H1 (cell line): ENCODE data around the gene MBD1. TPM values are rescaled to one million over a fixed set of nuclear protein-coding genes. Genes with fewer than 3 reads are reported as not detected.

Experiments used
- CTCF ChIA-PET: fragments of 300-600 bp; sonication (Branson Sonifier 250); formaldehyde crosslinking; loops from one replicate; lab custom pipeline; 2021; ENCODE audit not compliant: partially characterized antibody; lab: Charles Lee
- POLR2A ChIA-PET: fragments of 300-600 bp; sonication (Branson Sonifier 250); formaldehyde crosslinking; loops from one replicate; lab custom pipeline; 2021; ENCODE audit warnings: inconsistent platforms; ENCODE audit not compliant: partially characterized antibody; lab: Charles Lee
- DNase-seq, 2 experiments: peaks; one replicate each; pipeline versions ENCODE4 v3.0.0 to v3.0.0-alpha.2; 2010 to 2022; ENCODE audit warnings: low spot score in 2 of 2, low read depth in 1 of 2, mixed read lengths in 1 of 2
- FAIRE-seq: peaks from 2 replicates; lab custom pipeline; 2011; peaks lifted over from hg19 to GRCh38; lab: Jason Lieb, UNC
- H2AFZ ChIP-seq: 2 replicates; pipeline ENCODE4 v1.8.1; 2012; ENCODE audit warnings: low read length, inconsistent platforms
- H2AK5ac ChIP-seq: 2 replicates; pipeline ENCODE4 v1.6.1; 2013; ENCODE audit warnings: low read depth, low read length
- H2BK120ac ChIP-seq: replicated peaks from 2 replicates; pipeline ENCODE3; 2013; ENCODE audit warnings: low read depth, low read length, inconsistent platforms
- H2BK12ac ChIP-seq: 2 replicates; pipeline ENCODE4 v1.6.1; 2013; ENCODE audit warnings: low read depth, low read length
- H2BK15ac ChIP-seq: 2 replicates; pipeline ENCODE4 v1.6.1; 2013; ENCODE audit warnings: low read length
- H2BK20ac ChIP-seq: 2 replicates; pipeline ENCODE4 v1.6.1; 2013; ENCODE audit warnings: low read length
- H2BK5ac ChIP-seq: 2 replicates; pipeline ENCODE4 v1.6.1; 2013; ENCODE audit warnings: low read depth, low read length
- H3K14ac ChIP-seq: 2 replicates; pipeline ENCODE4 v1.6.1; 2013; ENCODE audit warnings: inconsistent platforms; ENCODE audit not compliant: insufficient read length
- H3K18ac ChIP-seq: 2 replicates; pipeline ENCODE4 v1.6.1; 2013; ENCODE audit warnings: low read length; ENCODE audit errors: extremely low read depth
- H3K23ac ChIP-seq: 2 replicates; pipeline ENCODE4 v1.6.1; 2013; ENCODE audit warnings: inconsistent platforms; ENCODE audit not compliant: insufficient read length
- H3K23me2 ChIP-seq: 2 replicates; pipeline ENCODE4 v1.6.1; 2013; ENCODE audit warnings: low read depth, low read length
- H3K27ac ChIP-seq: 2 replicates; pipeline ENCODE4 v1.6.1; 2011; ENCODE audit warnings: low read depth, low read length, inconsistent platforms
- H3K27me3 ChIP-seq, 4 experiments: replicated peaks in 1 of 4; 1 replicate in 1 of 4; 2 replicates in 3 of 4; pipeline versions ENCODE4 v1.6.1 to v1.8.1; 2011 to 2013; ENCODE audit warnings: low read length in 3 of 4, mild to moderate bottlenecking in 3 of 4, inconsistent platforms in 2 of 4, mixed read lengths in 2 of 4, moderate library complexity in 1 of 4; ENCODE audit not compliant: control insufficient read depth in 3 of 4, insufficient read depth in 3 of 4; ENCODE audit errors: extremely low read depth in 1 of 4
- H3K36me3 ChIP-seq, 4 experiments: 2 replicates each; pipeline versions ENCODE4 v1.6.1 to v1.8.1; 2011 to 2013; ENCODE audit warnings: mild to moderate bottlenecking in 4 of 4, low read length in 3 of 4, moderate library complexity in 2 of 4, control low read depth in 1 of 4, inconsistent platforms in 1 of 4; ENCODE audit not compliant: insufficient read depth in 4 of 4, control insufficient read depth in 2 of 4
- H3K4ac ChIP-seq: replicated peaks from 2 replicates; pipeline ENCODE3; 2013; ENCODE audit warnings: low read length, low read depth, mixed read lengths, inconsistent platforms; ENCODE audit not compliant: insufficient read length
- H3K4me1 ChIP-seq, 4 experiments: replicated peaks in 1 of 4; 1 replicate in 1 of 4; 2 replicates in 3 of 4; pipeline versions ENCODE4 v1.6.1 to v1.8.1; 2011 to 2013; ENCODE audit warnings: low read length in 3 of 4, inconsistent platforms in 2 of 4, mixed read lengths in 1 of 4; ENCODE audit not compliant: insufficient read depth in 4 of 4, control insufficient read depth in 3 of 4
- H3K4me2 ChIP-seq, 2 experiments: 2 replicates each; pipeline versions ENCODE4 v1.6.1 to v1.8.1; 2011 to 2013; ENCODE audit warnings: low read depth in 2 of 2, low read length in 2 of 2, control low read depth in 1 of 2, inconsistent platforms in 1 of 2, mild to moderate bottlenecking in 1 of 2; ENCODE audit not compliant: insufficient read depth in 1 of 2
- H3K4me3 ChIP-seq, 4 experiments: fragments of 200-600, 300-600 bp in 1 of 4; sonication (generic), shearing (Covaris generic), sonication (Bioruptor Twin) in 1 of 4; 2 replicates each; pipeline versions ENCODE4 v1.5.1 to v1.8.1; 2011 to 2016; ENCODE audit warnings: low read length in 4 of 4, low read depth in 3 of 4, control low read depth in 2 of 4, inconsistent platforms in 2 of 4, mild to moderate bottlenecking in 2 of 4, mixed read lengths in 1 of 4, moderate library complexity in 1 of 4; ENCODE audit not compliant: insufficient read depth in 2 of 4; ENCODE audit errors: extremely low read depth in 1 of 4
- H3K56ac ChIP-seq: replicated peaks from 2 replicates; pipeline ENCODE3; 2013; ENCODE audit warnings: low read depth, mild to moderate bottlenecking, mixed read lengths, low read length, inconsistent platforms; ENCODE audit not compliant: insufficient read length
- H3K79me1 ChIP-seq: 2 replicates; pipeline ENCODE4 v1.6.1; 2013; ENCODE audit warnings: low read depth, low read length, control low read depth
- H3K79me2 ChIP-seq, 2 experiments: 2 replicates each; pipeline versions ENCODE4 v1.6.1 to v1.8.1; 2012 to 2013; ENCODE audit warnings: low read length in 2 of 2, mild to moderate bottlenecking in 2 of 2, inconsistent platforms in 1 of 2; ENCODE audit not compliant: insufficient read depth in 2 of 2, control insufficient read depth in 1 of 2
- H3K9ac ChIP-seq, 4 experiments: replicated peaks in 1 of 4; 1 replicate in 1 of 4; 2 replicates in 3 of 4; pipeline versions ENCODE4 v1.6.1 to v1.8.1; 2011 to 2013; ENCODE audit warnings: low read depth in 3 of 4, low read length in 3 of 4, control low read depth in 2 of 4, mild to moderate bottlenecking in 2 of 4, moderate library complexity in 2 of 4, inconsistent platforms in 1 of 4; ENCODE audit errors: extremely low read depth in 1 of 4
- H3K9me3 ChIP-seq, 2 experiments: 2 replicates each; pipeline versions ENCODE4 v1.6.1 to v1.8.1; 2012 to 2013; ENCODE audit warnings: mild to moderate bottlenecking in 2 of 2, moderate library complexity in 2 of 2, control low read depth in 1 of 2, inconsistent platforms in 1 of 2, low read depth in 1 of 2, low read length in 1 of 2, mixed read lengths in 1 of 2; ENCODE audit not compliant: insufficient read depth in 2 of 2
- H4K20me1 ChIP-seq, 2 experiments: replicated peaks in 1 of 2; 2 replicates each; pipeline versions ENCODE3 to v1.8.1; 2011 to 2013; ENCODE audit warnings: inconsistent platforms in 2 of 2, low read length in 2 of 2, mild to moderate bottlenecking in 1 of 2; ENCODE audit not compliant: insufficient read depth in 2 of 2, control insufficient read depth in 1 of 2
- H4K5ac ChIP-seq: 2 replicates; pipeline ENCODE4 v1.6.1; 2013; ENCODE audit warnings: low read length, low read depth, mixed read lengths, inconsistent platforms; ENCODE audit not compliant: insufficient read length
- H4K8ac ChIP-seq: 2 replicates; pipeline ENCODE4 v1.8.0; 2013; ENCODE audit warnings: mild to moderate bottlenecking, moderate library complexity, low read length, inconsistent platforms; ENCODE audit not compliant: insufficient read depth; ENCODE audit errors: extremely low read depth
- H4K91ac ChIP-seq: replicated peaks from 2 replicates; pipeline ENCODE3; 2013; ENCODE audit warnings: low read length, mixed read lengths, inconsistent platforms; ENCODE audit not compliant: insufficient read length
- ATF3 ChIP-seq: IDR thresholded peaks from 2 replicates; pipeline ENCODE4 v1.6.1; 2011; ENCODE audit warnings: low read depth, mild to moderate bottlenecking, low read length; ENCODE audit not compliant: insufficient read depth
- CHD1 ChIP-seq: IDR thresholded peaks from 2 replicates; pipeline ENCODE4 v1.6.1; 2012; ENCODE audit warnings: low read depth, low read length, improper control_type of control experiment
- EGR1 ChIP-seq: IDR thresholded peaks from 2 replicates; pipeline ENCODE4 v1.6.1; 2011; ENCODE audit warnings: low read depth, low read length, borderline replicate concordance
- EP300 ChIP-seq, 2 experiments: IDR thresholded peaks; 1 replicate in 1 of 2; 2 replicates in 1 of 2; pipeline ENCODE4 v1.6.1; 2011 to 2012; ENCODE audit warnings: low read depth in 2 of 2, low read length in 2 of 2, mild to moderate bottlenecking in 2 of 2, borderline replicate concordance in 1 of 2, inconsistent platforms in 1 of 2, moderate library complexity in 1 of 2
- JUN ChIP-seq: IDR thresholded peaks from 2 replicates; pipeline ENCODE4 v1.6.1; 2011; ENCODE audit warnings: low read depth, mild to moderate bottlenecking, improper control_type of control experiment, low read length
- MAFK ChIP-seq: IDR thresholded peaks from 2 replicates; pipeline ENCODE4 v1.6.1; 2012; ENCODE audit warnings: low read depth, mild to moderate bottlenecking, improper control_type of control experiment, low read length
- SP2 ChIP-seq: IDR thresholded peaks from 2 replicates; pipeline ENCODE4 v1.6.1; 2012; ENCODE audit warnings: mild to moderate bottlenecking, low read length, inconsistent platforms
- SRF ChIP-seq: IDR thresholded peaks from 2 replicates; pipeline ENCODE4 v1.6.1; 2011; ENCODE audit warnings: mild to moderate bottlenecking, low read depth, low read length, moderate library complexity
- WGBS, 2 experiments: shearing (Covaris generic) in 1 of 2; methylation state at CpG; one replicate each; pipeline versions ENCODE4 v1.1.6 to v1.1.7; 2013 to 2015; ENCODE audit warnings: low lambda C conversion rate in 2 of 2, mixed read lengths in 2 of 2, inconsistent platforms in 1 of 2, low coverage in 1 of 2, missing lambda C conversion rate in 1 of 2; ENCODE audit not compliant: insufficient replicate concordance in 2 of 2, insufficient coverage in 1 of 2, insufficient read length in 1 of 2; ENCODE audit errors: extremely low coverage in 1 of 2, missing lambda C conversion rate in 1 of 2; 5-methylcytosine and 5-hydroxymethylcytosine counted together
- polyA plus RNA-seq, 7 experiments: library from polyadenylated mRNA; depleted of rRNA in 3 of 7; stranded (reverse) in 5 of 7; unstranded in 2 of 7; fragments of >200 nt in 5 of 7; fragments of 200-250 nt in 2 of 7; gene quantifications; 1 replicate in 5 of 7; 2 replicates in 1 of 7; 4 replicates in 1 of 7; pipeline versions ENCODE4 v1.2.1 to v1.2.3, GENCODE V29; 2011 to 2013; ENCODE audit warnings: missing spikeins in 2 of 7, mixed read lengths in 2 of 7
- total RNA-seq: library from RNA; stranded (reverse); fragmentation: NEBNext Ultra II Directional; extraction: Animal tissue kit (Norgen Biotek cat#: 25700); gene quantifications from 2 replicates; pipeline ENCODE4 v1.2.1, GENCODE V29; 2021
- TF ChIP-seq, protein P1 (sequence below): IDR thresholded peaks from 2 replicates; pipeline ENCODE4 v1.6.1; 2012; ENCODE audit warnings: inconsistent platforms
- TF ChIP-seq, protein P2 (sequence below): IDR thresholded peaks from 2 replicates; pipeline ENCODE4 v1.6.1; 2012; ENCODE audit warnings: low read length, inconsistent platforms
- TF ChIP-seq, protein P3 (sequence below): IDR thresholded peaks from 2 replicates; pipeline ENCODE4 v1.6.1; 2012; ENCODE audit warnings: inconsistent platforms

Gene MBD1
- total and polyA plus RNA-seq, 2 of the 8 experiments (the other 6 are each of a cell fraction or from before 2014, with no cell fraction given) = 32.2 to 41.6 TPM

DNA sequence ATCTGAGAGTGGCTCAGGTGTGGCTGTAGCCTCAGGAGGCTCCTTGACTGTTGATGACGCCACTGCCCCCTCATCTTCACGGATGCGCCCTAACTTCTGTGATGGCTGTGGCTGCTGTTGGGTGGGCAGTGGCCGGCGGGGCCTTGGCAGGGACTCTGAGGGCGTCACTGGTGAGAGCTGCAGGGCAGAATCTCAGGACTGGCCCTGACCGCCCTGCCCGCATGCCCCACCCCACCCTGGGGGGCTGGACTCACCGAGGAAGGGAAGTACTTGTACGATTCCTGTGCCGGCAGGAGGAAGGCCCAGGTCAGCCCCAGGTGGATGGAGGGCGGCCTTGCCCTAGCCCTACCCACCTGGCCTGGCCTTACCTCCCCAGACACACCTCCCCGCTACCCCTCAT, 3.7 kb upstream of the MBD1 start:
- H3K79me1 ChIP-seq = peaks cover 6% of the 10 kb centered on the region; the same call in 1 of the 2 replicates
- no peak overlapping the region for H3K56ac ChIP-seq
- no peak overlapping the region for H3K27ac ChIP-seq
- peaks cover 0 to 13% (median 6%) of the 10 kb centered on the region in 4 experiments; a peak in 5 of 7 replicates for H3K4me1 ChIP-seq
- no peak for DNase-seq
- no peak overlapping the region for H3K18ac ChIP-seq
- H3K23ac ChIP-seq = no peak overlapping the region
- ChIA-PET CTCF (no interaction called here), POLR2A (no interaction called here)
- WGBS, 2 experiments = 93% methylated on average over 10 of the region's 13 CpGs; no CpG with 5 or more reads in 1 of the 2 experiments
- peaks cover 0 to 5% of the 10 kb centered on the region in 2 experiments for H4K20me1 ChIP-seq
- FAIRE-seq = no peak
- no peak overlapping the region for H2BK120ac ChIP-seq
- H3K14ac ChIP-seq = no peak overlapping the region
- peaks cover 3 to 25% (median 21%) of the 10 kb centered on the region in 4 experiments for H3K36me3 ChIP-seq
- H4K5ac ChIP-seq = no peak overlapping the region
- no peak overlapping the region for H3K4me3 ChIP-seq
- H3K23me2 ChIP-seq = peaks cover 18% of the 10 kb centered on the region
- H3K27me3 ChIP-seq = no peaks in the 10 kb centered on the region
- H3K4me2 ChIP-seq = no peak overlapping the region
- no peak overlapping the region for H2BK20ac ChIP-seq
- H2AK5ac ChIP-seq = no peak overlapping the region
- H4K91ac ChIP-seq = no peak overlapping the region
- H2AFZ ChIP-seq = no peak overlapping the region
- H3K9me3 ChIP-seq = no peaks in the 10 kb centered on the region
- H3K4ac ChIP-seq = no peak overlapping the region
- H2BK15ac ChIP-seq = no peak overlapping the region
- no peak overlapping the region for H2BK12ac ChIP-seq
- H2BK5ac ChIP-seq = no peak overlapping the region
- H3K79me2 ChIP-seq = peaks cover 0 to 16% of the 10 kb centered on the region in 2 experiments; a peak in 2 of 4 replicates
- no peak overlapping the region for H3K9ac ChIP-seq
- 0 out of 2 replicates have a peak overlapping the region, but pooled peaks have one; percentile 12 for H4K8ac ChIP-seq
- TF ChIP-seq SRF = no peak
- TF ChIP-seq, protein P1, sequence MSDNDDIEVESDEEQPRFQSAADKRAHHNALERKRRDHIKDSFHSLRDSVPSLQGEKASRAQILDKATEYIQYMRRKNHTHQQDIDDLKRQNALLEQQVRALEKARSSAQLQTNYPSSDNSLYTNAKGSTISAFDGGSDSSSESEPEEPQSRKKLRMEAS = no peak
- no peak for TF ChIP-seq EP300 (IDR thresholded peaks at IDR 0.05; ENCODE audit: borderline replicate concordance in 1 of 2, low read depth in 2 of 2, low read length in 2 of 2)
- TF ChIP-seq CHD1 = no peak
- TF ChIP-seq ATF3 = no peak
- TF ChIP-seq SP2 = no peak
- TF ChIP-seq, protein P2, sequence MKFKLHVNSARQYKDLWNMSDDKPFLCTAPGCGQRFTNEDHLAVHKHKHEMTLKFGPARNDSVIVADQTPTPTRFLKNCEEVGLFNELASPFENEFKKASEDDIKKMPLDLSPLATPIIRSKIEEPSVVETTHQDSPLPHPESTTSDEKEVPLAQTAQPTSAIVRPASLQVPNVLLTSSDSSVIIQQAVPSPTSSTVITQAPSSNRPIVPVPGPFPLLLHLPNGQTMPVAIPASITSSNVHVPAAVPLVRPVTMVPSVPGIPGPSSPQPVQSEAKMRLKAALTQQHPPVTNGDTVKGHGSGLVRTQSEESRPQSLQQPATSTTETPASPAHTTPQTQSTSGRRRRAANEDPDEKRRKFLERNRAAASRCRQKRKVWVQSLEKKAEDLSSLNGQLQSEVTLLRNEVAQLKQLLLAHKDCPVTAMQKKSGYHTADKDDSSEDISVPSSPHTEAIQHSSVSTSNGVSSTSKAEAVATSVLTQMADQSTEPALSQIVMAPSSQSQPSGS = no peak
- TF ChIP-seq MAFK = no peak
- TF ChIP-seq, protein P3, sequence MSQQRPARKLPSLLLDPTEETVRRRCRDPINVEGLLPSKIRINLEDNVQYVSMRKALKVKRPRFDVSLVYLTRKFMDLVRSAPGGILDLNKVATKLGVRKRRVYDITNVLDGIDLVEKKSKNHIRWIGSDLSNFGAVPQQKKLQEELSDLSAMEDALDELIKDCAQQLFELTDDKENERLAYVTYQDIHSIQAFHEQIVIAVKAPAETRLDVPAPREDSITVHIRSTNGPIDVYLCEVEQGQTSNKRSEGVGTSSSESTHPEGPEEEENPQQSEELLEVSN = no peak
- no peak for TF ChIP-seq JUN
- no peak for TF ChIP-seq EGR1
